RCC 7860 (cell line): ENCODE data around the gene CDK6.
"Not testable (repeated sequence)": the region's sequence is repeated elsewhere in the genome, so short reads cannot be mapped to it uniquely, and the experiment has no call there.

Experiments
- DNase-seq: peaks from one replicate; pipeline ENCODE4 v3.0.0-alpha.2; 2015; ENCODE audit warnings: low spot score
- FAIRE-seq: peaks from 2 replicates; lab custom pipeline; 2012; peaks lifted over from hg19 to GRCh38; lab: Jason Lieb, UNC

CDK6 gene

DNA sequence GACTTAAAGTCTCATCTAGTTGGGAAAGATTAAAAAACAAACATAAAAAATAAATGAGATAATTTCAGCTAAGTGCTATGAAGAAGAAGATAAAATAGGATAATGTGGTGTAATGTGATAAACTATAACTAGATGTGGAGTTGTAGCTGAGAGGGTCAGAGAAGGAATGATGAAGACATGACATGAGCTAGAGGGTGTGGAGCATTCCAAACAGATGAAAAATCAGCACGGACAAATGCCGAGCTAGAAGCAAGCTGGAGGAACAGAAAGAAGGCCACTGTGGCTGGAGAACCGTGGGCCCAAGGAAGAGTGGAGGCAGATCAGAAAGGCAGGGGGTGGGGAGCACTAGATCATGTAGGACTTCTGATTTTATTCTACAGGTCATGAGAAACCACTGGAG is 70.6 kb downstream of the CDK6 start:
- DNase-seq, result peak; percentile 83

GRCh38 chr7:92763636-92764423 is 72.5 kb downstream of the CDK6 start:
- FAIRE-seq (peak; percentile 96), DNase-seq (peak; percentile 95)

More for the DNA sequence above, 70.6 kb downstream of the CDK6 start:
- FAIRE-seq, result peak; percentile 91

- DNase-seq (no peak), FAIRE-seq (no peak)
Measured at GRCh38 chr7:92762851-92763250, 73.5 kb downstream of the CDK6 start.

DNA sequence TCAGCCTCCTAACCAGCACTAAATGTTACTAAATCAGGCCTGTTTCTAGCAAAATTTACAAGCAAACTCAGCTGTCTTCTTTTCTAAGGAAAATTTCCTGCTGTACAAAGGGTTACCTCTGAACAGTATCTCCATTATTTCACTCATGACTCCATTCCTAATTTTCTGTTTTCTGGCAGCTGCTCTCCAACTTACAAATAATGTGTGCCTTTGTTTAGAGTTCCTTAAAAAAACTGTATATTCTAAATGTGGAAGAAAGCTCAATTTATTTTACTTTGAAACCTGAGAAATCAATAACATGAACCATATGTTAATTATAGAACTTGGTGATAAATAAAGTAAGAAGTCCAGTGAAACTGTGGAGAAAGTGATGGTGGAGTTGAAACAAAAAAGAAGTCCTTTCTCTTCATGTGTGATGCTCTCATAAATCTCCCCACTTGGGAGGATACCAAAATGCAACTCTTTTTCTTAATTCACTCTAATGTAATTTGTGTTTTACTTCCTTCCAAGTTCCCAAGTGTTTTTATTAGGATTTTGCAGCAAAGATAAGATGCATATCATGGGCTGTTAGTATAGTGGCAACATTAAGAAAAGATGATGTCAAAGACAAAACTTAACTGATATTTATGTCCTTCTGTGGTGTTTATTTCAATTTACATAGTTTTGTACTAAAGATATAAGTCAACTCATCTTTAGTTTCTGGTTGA is 74.8 kb downstream of the CDK6 start:
- FAIRE-seq, result peak; percentile 14

GRCh38 chr7:92758796-92759431 is 77.5 kb downstream of the CDK6 start:
- peak; percentile 75 for FAIRE-seq
- peak; percentile 35 for DNase-seq

More for the DNA sequence above, 74.8 kb downstream of the CDK6 start:
- no peak for DNase-seq

- not testable (repeated sequence) for DNase-seq, FAIRE-seq
Measured at GRCh38 chr7:92757311-92757910, 79.0 kb downstream of the CDK6 start.

DNA sequence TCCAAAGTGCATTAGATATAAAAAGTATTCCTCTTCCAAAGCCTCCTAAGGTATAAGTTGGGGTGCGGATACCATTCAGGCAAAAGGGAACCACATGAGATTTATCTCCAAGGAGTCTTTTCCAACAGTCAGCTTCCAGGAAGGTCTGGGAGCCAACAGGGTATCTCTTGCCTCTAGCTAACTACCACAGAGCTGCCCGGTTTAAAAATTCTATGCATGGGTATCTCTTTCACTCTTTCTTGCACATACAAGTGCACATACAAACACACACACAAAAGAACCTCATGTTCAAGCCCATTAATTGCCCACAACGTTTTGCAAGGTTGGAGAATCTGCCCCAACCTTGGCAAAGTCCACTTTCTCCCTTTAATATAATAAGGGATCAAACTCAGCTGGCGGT is 80.7 kb downstream of the CDK6 start:
- no peak for DNase-seq
- no peak for FAIRE-seq

GRCh38 chr7:92754919-92755581 is 81.3 kb downstream of the CDK6 start:
- no peak for DNase-seq

GRCh38 chr7:92753614-92754013 is 82.8 kb downstream of the CDK6 start:
- FAIRE-seq (peak; percentile 2), DNase-seq (peak; percentile 72)

More at GRCh38 chr7:92754919-92755581, 81.3 kb downstream of the CDK6 start:
- FAIRE-seq, result no peak

- DNase-seq (peak; percentile 92), FAIRE-seq (peak; percentile 98)
Measured at GRCh38 chr7:92751902-92752901, 84.2 kb downstream of the CDK6 start.

DNA sequence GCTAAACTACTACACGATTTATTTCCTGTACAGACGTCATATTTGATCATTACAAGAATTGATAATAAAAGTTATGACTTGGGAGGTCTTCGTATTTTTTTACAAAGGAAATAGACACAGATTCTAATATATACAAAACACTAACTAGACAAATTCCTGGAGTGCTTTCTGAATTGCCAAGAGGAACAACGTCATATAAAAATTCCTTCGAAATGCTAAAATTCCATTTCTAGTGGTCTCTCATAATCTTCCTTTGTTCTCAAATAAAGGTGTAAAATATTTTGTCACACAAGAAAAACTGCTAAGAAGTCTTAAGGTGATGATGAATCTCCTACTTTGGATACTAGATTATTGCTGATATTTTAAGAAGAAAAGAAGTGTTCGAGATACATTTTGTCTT is 85.4 kb downstream of the CDK6 start:
- DNase-seq (no peak), FAIRE-seq (peak; percentile 10)

- FAIRE-seq (no peak), DNase-seq (no peak)
Measured at GRCh38 chr7:92750447-92750839, 85.9 kb downstream of the CDK6 start.

- no peak for DNase-seq
- no peak for FAIRE-seq
Measured at GRCh38 chr7:92749832-92750446, 86.4 kb downstream of the CDK6 start.

DNA sequence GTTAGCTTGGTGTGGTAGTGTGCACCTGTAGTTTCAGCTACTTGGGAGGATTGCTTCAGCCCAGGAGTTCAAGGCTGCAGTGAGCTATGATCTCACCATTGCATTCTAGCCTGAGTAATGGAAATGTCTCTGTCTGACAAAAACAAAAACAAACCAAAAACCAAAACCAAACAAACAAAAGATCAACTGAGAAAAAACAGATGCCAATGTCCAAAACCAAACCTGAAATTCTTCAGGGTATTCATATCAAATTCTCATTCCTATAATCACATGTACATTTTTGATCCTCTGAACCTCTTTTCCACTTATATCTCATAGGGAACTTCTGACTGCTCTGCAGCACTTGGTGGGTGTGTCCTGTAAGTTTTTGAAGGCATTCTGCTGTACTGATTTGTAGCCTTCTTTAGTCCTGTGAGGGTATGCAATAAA is 87.0 kb downstream of the CDK6 start:
- DNase-seq, result no peak
- FAIRE-seq, result no peak

DNA sequence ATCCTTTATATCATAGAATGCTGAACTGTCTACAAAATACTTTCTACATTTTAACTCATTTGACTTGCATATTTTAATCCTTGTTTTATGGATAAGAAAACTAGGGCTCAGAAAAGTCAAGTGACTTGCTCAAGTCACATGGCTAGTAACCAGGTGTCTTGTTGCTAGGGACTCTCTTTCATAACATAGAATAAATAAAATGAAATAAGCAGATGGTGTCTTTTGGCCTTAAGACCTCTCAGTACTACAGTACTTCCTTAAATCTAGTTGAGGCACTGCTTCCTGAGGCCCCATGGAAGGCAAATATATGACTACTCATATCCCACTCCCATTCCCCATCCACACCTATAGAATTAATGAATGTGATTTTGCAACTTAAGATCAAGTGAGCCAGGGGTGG is 87.9 kb downstream of the CDK6 start:
- DNase-seq (no peak), FAIRE-seq (no peak)

DNA sequence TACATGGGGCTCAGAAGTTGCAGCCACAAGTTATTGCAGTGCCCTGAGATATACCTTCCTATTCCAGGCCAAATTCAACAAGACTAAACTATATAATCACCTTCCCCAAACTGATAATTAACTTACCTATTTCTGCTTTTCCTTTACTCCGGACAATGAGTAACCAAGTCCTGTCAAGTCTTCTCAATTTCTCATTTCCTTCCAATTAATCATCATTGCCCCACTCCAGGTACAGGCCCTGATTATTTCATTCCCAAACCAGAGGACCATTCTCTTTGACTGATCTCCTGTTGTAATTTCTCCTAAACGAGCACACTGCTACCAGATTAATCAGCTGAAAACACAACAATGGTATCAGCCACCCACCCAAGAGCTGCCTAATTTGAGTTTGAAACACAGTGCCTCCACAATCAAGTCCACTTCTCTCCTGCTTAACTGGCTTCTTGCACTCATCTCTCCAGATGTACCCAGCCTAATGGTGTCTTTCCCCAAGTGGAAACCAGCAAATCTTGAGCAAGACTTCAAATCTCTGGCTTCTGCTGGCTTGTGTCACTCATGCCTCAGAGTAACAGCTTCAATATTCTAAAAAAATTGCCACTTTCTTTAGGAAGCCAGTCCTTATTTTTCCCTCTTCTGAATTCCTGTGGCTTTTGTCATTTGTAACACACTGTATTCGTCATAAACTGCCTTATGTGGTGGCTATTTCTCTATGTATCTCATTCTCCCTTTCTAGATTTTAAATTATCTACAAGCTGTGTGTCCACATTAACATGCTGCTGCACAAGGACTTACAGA is 89.1 kb downstream of the CDK6 start:
- DNase-seq (peak; percentile 82), FAIRE-seq (peak; percentile 94)

GRCh38 chr7:92745241-92745640 is 91.1 kb downstream of the CDK6 start:
- DNase-seq (no peak), FAIRE-seq (no peak)

DNA sequence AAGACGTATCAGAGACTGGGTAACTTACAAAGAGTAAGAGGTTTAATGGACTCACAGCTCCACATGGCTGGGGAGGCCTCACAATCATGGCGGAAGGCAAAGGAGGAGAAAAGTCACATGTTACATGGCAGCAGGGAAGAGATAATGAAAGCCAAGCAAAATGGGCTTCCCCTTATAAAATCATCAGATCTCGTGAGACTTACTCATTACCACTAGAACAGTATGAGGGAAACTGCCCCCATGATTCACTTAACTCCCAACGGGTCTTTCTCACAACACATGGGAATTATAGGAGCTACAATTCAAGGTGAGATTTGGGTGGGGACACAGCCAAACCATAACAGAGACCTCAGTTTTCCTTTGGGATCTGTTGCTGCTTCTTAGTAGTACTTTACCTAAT is 92.2 kb downstream of the CDK6 start:
- DNase-seq, result peak; percentile 43
- not testable (repeated sequence) for FAIRE-seq
